H9 (cell line): ENCODE results near the gene ERH. TPM values are rescaled to one million over a fixed set of nuclear protein-coding genes. Genes with fewer than 3 reads are reported as not detected.
A peak's percentile ranks its signal among the peaks of the same experiment; 100 is the strongest.

Experiments
- DNase-seq: peaks from one replicate; pipeline ENCODE4 v3.0.0-alpha.2; 2017
- H2AFZ ChIP-seq: one replicate; pipeline ENCODE4 v1.6.1; 2013; ENCODE audit warnings: mild to moderate bottlenecking, low read length, control low read depth, moderate library complexity
- H2AK5ac ChIP-seq: 2 replicates; pipeline ENCODE4 v1.6.1; 2013; ENCODE audit warnings: low read length, control low read depth, mixed read lengths; ENCODE audit not compliant: insufficient read length
- H2BK120ac ChIP-seq: one replicate; pipeline ENCODE4 v1.6.1; 2013; ENCODE audit warnings: low read depth, mild to moderate bottlenecking, low read length, control low read depth, inconsistent platforms; ENCODE audit not compliant: poor library complexity, severe bottlenecking
- H2BK12ac ChIP-seq: 2 replicates; pipeline ENCODE4 v1.6.1; 2013; ENCODE audit warnings: low read length, control low read depth, mixed read lengths, low read depth; ENCODE audit not compliant: insufficient read length
- H2BK15ac ChIP-seq: 2 replicates; pipeline ENCODE4 v1.6.1; 2013; ENCODE audit warnings: low read depth, low read length, control low read depth
- H2BK20ac ChIP-seq: one replicate; pipeline ENCODE4 v1.6.1; 2013; ENCODE audit warnings: low read depth, mild to moderate bottlenecking, low read length, control low read depth, inconsistent platforms; ENCODE audit not compliant: poor library complexity, severe bottlenecking
- H2BK5ac ChIP-seq: 2 replicates; pipeline ENCODE4 v1.6.1; 2013; ENCODE audit warnings: low read length, control low read depth, mixed read lengths; ENCODE audit not compliant: insufficient read length
- H3K14ac ChIP-seq: 2 replicates; pipeline ENCODE4 v1.6.1; 2013; ENCODE audit warnings: low read length, control low read depth; ENCODE audit not compliant: insufficient read depth
- H3K18ac ChIP-seq: 2 replicates; pipeline ENCODE4 v1.6.1; 2013; ENCODE audit warnings: low read depth, mild to moderate bottlenecking, mixed read lengths, low read length, control low read depth; ENCODE audit not compliant: insufficient read length
- H3K23ac ChIP-seq: 2 replicates; pipeline ENCODE4 v1.6.1; 2013; ENCODE audit warnings: low read length, control low read depth, mixed read lengths, low read depth; ENCODE audit not compliant: insufficient read length
- H3K23me2 ChIP-seq: 2 replicates; pipeline ENCODE4 v1.6.1; 2013; ENCODE audit warnings: low read depth, mild to moderate bottlenecking, mixed read lengths, low read length, control low read depth; ENCODE audit not compliant: insufficient read length, poor library complexity, severe bottlenecking
- H3K27ac ChIP-seq: 2 replicates; pipeline ENCODE4 v1.5.1; 2013; ENCODE audit warnings: low read length, control low read depth, mixed read lengths, low read depth; ENCODE audit not compliant: insufficient read length
- H3K27me3 ChIP-seq: 2 replicates; pipeline ENCODE4 v1.6.1; 2013; ENCODE audit warnings: low read length, control low read depth, inconsistent platforms; ENCODE audit not compliant: insufficient read depth
- H3K4ac ChIP-seq: 2 replicates; pipeline ENCODE4 v1.6.1; 2013; ENCODE audit warnings: low read depth, mild to moderate bottlenecking, control low read depth, inconsistent platforms, low read length, moderate library complexity
- H3K4me1 ChIP-seq: 2 replicates; pipeline ENCODE4 v1.6.1; 2013; ENCODE audit warnings: low read length, control low read depth, inconsistent platforms; ENCODE audit not compliant: insufficient read depth
- H3K4me2 ChIP-seq: 2 replicates; pipeline ENCODE4 v1.6.1; 2013; ENCODE audit warnings: low read length, control low read depth, mixed read lengths; ENCODE audit not compliant: insufficient read length, insufficient read depth
- H3K56ac ChIP-seq: 2 replicates; pipeline ENCODE4 v1.6.1; 2013; ENCODE audit warnings: low read depth, mild to moderate bottlenecking, mixed read lengths, low read length, control low read depth; ENCODE audit not compliant: insufficient read length
- H3K79me1 ChIP-seq: 2 replicates; pipeline ENCODE4 v1.6.1; 2013; ENCODE audit warnings: low read depth, mild to moderate bottlenecking, moderate library complexity, low read length, control low read depth, inconsistent platforms; ENCODE audit not compliant: insufficient read depth, poor library complexity, severe bottlenecking
- H3K79me2 ChIP-seq: 2 replicates; pipeline ENCODE4 v1.6.1; 2013; ENCODE audit warnings: low read length, control low read depth, inconsistent platforms; ENCODE audit not compliant: insufficient read depth
- H3K9ac ChIP-seq: 2 replicates; pipeline ENCODE4 v1.6.1; 2013; ENCODE audit warnings: low read length, control low read depth, mixed read lengths; ENCODE audit not compliant: insufficient read length; ENCODE audit errors: extremely low read depth
- H3K9me3 ChIP-seq: one replicate; pipeline ENCODE4 v1.6.1; 2013; ENCODE audit warnings: low read depth, low read length, inconsistent platforms; ENCODE audit not compliant: control insufficient read depth
- H3T11ph ChIP-seq: one replicate; pipeline ENCODE4 v1.6.1; 2013; ENCODE audit warnings: mild to moderate bottlenecking, low read length, control low read depth, inconsistent platforms
- H4K20me1 ChIP-seq: one replicate; pipeline ENCODE4 v1.6.1; 2013; ENCODE audit not compliant: control insufficient read depth, insufficient read length, insufficient read depth
- H4K5ac ChIP-seq: 2 replicates; pipeline ENCODE4 v1.6.1; 2013; ENCODE audit warnings: low read depth, mild to moderate bottlenecking, mixed read lengths, low read length, control low read depth; ENCODE audit not compliant: insufficient read length
- H4K8ac ChIP-seq: replicated peaks from 2 replicates; pipeline ENCODE4 v1.6.1; 2013; ENCODE audit warnings: low read length, control low read depth, mixed read lengths, low read depth; ENCODE audit not compliant: insufficient read length
- H4K91ac ChIP-seq: 2 replicates; pipeline ENCODE4 v1.6.1; 2013; ENCODE audit warnings: low read depth, mild to moderate bottlenecking, moderate library complexity, mixed read lengths, low read length, control low read depth; ENCODE audit not compliant: insufficient read length
- H3K27ac Mint-ChIP-seq, 3 experiments: 2 replicates in 2 of 3; 3 replicates in 1 of 3; pipeline ENCODE4 v1.8.0; 2020 to 2021; ENCODE audit warnings: mixed read lengths in 3 of 3, mild to moderate bottlenecking in 1 of 3, moderate library complexity in 1 of 3
- H3K27me3 Mint-ChIP-seq: 2 replicates; pipeline ENCODE4 v1.8.0; 2021; ENCODE audit warnings: low read depth, mild to moderate bottlenecking, moderate library complexity, mixed read lengths
- H3K36me3 Mint-ChIP-seq, 3 experiments: 2 replicates in 2 of 3; 3 replicates in 1 of 3; pipeline ENCODE4 v1.8.0; 2020 to 2021; ENCODE audit warnings: low read depth in 3 of 3, mixed read lengths in 3 of 3; ENCODE audit not compliant: insufficient read depth in 1 of 3
- H3K4me1 Mint-ChIP-seq, 2 experiments: 2 replicates each; pipeline ENCODE4 v1.8.0; 2020; ENCODE audit warnings: mixed read lengths in 2 of 2
- H3K4me3 Mint-ChIP-seq, 2 experiments: 2 replicates in 1 of 2; 3 replicates in 1 of 2; pipeline ENCODE4 v1.8.0; 2020 to 2021; ENCODE audit warnings: mild to moderate bottlenecking in 2 of 2, mixed read lengths in 2 of 2, moderate library complexity in 1 of 2
- H3K9me3 Mint-ChIP-seq, 2 experiments: 2 replicates in 1 of 2; 3 replicates in 1 of 2; pipeline ENCODE4 v1.8.0; 2020; ENCODE audit warnings: mild to moderate bottlenecking in 2 of 2, mixed read lengths in 2 of 2, moderate library complexity in 1 of 2
- WGBS: extraction: QIAGEN DNeasy Blood & Tissue Kit; methylation state at CpG from one replicate; pipeline ENCODE4 v1.1.7; 2013; ENCODE audit warnings: missing lambda C conversion rate, low lambda C conversion rate, mixed read lengths; ENCODE audit not compliant: insufficient read length; ENCODE audit errors: extremely low coverage; 5-methylcytosine and 5-hydroxymethylcytosine counted together
- total RNA-seq: library from RNA; stranded (reverse); gene quantifications from 2 replicates; pipeline ENCODE4 v1.2.1, GENCODE V29; 2021
- TF ChIP-seq, protein P1 (sequence below): fragments of 200-600 bp; sonication (generic); conservative IDR thresholded peaks from 3 replicates; pipeline ENCODE4 v1.8.0; 2021; ENCODE audit warnings: antibody characterized with exemption, mild to moderate bottlenecking

ERH gene
- total RNA-seq, 1 experiment from 2014 or later: 443 TPM

DNA sequence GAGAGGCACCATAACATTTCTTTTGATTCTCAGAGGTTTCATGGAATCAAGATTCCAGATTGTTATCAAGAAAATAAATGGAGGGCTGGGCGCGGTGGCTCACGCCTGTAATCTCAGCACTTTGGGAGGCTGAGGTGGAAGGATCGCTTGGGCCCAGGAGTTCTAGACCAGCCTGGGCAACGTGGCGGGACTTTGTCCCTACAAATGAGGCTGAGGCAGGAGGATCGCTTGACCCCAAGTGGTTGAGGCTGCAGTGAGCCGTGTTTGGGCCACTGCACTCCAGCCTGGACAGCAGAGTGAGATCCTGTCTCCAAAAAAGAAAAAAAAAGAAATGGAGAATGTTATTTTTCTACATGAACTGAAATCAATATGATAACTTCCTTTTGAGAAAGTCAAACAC is 1.7 kb upstream of the ERH start:
- no peak for DNase-seq
- no peak overlapping the region for H4K91ac ChIP-seq
- Mint-ChIP-seq H3K36me3 (peaks cover 17 to 25% (median 24%) of the 10 kb centered on the region in 3 experiments; a peak in 5 of 7 replicates), H3K9me3 (no peaks in the 10 kb centered on the region), H3K4me3 (peak overlapping the region; percentile 91 to 94), H3K4me1 (peaks cover 26 to 30% of the 10 kb centered on the region in 2 experiments), H3K27me3 (no peaks in the 10 kb centered on the region), H3K27ac (no peak overlapping the region)
- H3K14ac ChIP-seq: no peak overlapping the region
- peaks cover 3% of the 10 kb centered on the region for H3K79me1 ChIP-seq
- H3K4me2 ChIP-seq: peak overlapping the region; percentile 97
- no peak overlapping the region for H2BK120ac ChIP-seq
- H3K27ac ChIP-seq: no peak overlapping the region
- H2BK15ac ChIP-seq: no peak overlapping the region
- WGBS: no CpG with 5 or more reads among the region's 8 CpGs
- H2BK20ac ChIP-seq: no peak overlapping the region
- H3K56ac ChIP-seq: no peak overlapping the region
- no peak overlapping the region for H3T11ph ChIP-seq
- TF ChIP-seq, protein P1, sequence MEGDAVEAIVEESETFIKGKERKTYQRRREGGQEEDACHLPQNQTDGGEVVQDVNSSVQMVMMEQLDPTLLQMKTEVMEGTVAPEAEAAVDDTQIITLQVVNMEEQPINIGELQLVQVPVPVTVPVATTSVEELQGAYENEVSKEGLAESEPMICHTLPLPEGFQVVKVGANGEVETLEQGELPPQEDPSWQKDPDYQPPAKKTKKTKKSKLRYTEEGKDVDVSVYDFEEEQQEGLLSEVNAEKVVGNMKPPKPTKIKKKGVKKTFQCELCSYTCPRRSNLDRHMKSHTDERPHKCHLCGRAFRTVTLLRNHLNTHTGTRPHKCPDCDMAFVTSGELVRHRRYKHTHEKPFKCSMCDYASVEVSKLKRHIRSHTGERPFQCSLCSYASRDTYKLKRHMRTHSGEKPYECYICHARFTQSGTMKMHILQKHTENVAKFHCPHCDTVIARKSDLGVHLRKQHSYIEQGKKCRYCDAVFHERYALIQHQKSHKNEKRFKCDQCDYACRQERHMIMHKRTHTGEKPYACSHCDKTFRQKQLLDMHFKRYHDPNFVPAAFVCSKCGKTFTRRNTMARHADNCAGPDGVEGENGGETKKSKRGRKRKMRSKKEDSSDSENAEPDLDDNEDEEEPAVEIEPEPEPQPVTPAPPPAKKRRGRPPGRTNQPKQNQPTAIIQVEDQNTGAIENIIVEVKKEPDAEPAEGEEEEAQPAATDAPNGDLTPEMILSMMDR: no peak
- no peaks in the 10 kb centered on the region for H3K9me3 ChIP-seq
- H3K9ac ChIP-seq: no peak overlapping the region
- H3K23me2 ChIP-seq: peaks cover 12% of the 10 kb centered on the region
- H3K23ac ChIP-seq: no peak overlapping the region
- peaks cover 38% of the 10 kb centered on the region; the same call in 1 of the 2 replicates for H3K79me2 ChIP-seq
- H2BK12ac ChIP-seq: no peak overlapping the region
- no peak overlapping the region for H2BK5ac ChIP-seq
- H2AK5ac ChIP-seq: no peak overlapping the region
- H4K5ac ChIP-seq: no peak overlapping the region
- H4K20me1 ChIP-seq: no peaks in the 10 kb centered on the region
- H4K8ac ChIP-seq: no peak overlapping the region
- no peaks in the 10 kb centered on the region for H3K27me3 ChIP-seq
- H2AFZ ChIP-seq: no peak overlapping the region
- H3K18ac ChIP-seq: no peak overlapping the region
- 0 out of 2 replicates have a peak, but pooled peaks cover 2% of the 10 kb centered on the region for H3K4me1 ChIP-seq
- no peak overlapping the region for H3K4ac ChIP-seq
